ENCODE data around the gene HPSE2.

The HPSE2 gene

DNA sequence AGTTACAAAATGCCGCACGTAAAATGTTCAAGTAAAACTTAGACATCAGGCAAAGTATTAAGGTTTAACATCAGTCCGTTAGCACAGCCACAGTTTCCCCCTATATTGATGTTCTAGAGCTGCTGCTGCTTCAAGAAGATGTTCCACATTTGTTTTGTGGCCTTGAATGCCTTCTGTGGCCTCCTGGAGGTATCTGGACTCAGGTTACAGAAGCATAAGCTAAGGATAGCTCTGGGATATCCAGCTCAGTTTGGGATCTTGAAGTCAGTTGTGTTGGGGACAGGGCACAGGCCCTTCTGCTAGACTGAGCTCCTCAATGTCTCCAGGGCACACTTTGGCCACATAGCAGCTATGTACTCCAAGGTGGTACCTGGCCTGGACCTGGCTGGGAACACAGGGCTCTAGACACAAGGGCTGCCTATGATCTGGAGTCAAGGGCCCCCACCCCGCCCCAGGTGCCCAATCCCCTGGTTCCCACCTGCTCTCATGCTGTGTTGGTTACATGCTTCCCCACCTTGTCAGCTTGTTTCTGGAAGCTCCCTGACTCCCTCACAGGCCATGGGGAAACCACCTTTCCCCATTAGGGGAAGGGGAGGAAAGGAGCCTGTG lies 825.4 kb downstream of the HPSE2 start:
- no peak for DNase-seq (ENCODE audit: low read depth)

DNA sequence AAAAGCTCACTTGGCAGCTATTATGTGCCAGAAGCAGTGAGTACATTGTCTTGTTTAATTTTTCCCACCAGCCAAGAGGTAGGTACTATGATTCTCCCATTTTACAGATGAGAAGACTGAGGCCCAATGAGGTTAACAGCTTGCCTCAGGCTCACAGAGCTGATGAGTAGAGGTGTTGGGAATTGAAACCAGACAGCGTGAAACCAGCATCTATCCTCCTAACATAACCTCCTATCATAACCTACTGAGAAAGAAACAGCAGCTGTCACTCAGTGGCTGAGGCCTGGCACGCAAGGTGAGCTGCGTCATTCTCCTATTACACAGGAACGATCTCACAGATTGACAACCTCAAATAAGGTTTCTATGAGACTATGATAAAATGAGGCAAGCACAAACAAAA lies 826.9 kb downstream of the HPSE2 start:
- no peak for DNase-seq (ENCODE audit: low read depth)

DNA sequence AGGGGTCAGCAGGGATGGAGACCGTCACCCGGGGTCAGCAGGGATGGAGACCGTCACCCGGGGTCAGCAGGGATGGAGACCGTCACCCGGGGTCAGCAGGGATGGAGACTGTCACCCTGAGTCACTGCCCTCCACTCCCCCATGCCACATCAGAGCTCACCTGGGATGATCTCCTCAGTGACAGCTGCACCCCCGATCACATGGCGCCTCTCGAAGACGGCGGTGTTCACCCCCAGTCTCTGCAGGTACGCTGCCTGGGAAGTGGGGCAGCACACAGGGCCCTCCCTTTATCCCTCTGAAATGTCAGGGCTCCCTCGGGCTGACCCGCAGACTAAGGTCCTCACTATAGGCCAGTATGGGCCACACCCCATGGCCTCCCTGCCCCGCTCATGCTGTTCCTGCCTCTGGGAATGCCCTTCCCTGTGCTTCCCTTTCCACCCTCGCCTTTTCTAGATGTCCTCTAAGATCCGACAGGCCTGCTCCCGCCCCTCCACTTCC lies 827.9 kb downstream of the HPSE2 start:
- DNase-seq (ENCODE audit: low read depth) = no peak

Data from iris pigment epithelial cell (primary cell).